Nephron (organoid): ENCODE results near the gene ERG.

Experiments used
- H3K27ac Mint-ChIP-seq, 3 experiments: 2 replicates each; pipeline ENCODE4 v1.8.0; 2020; ENCODE audit warnings: mixed read lengths in 3 of 3, mild to moderate bottlenecking in 2 of 3, moderate library complexity in 1 of 3
- H3K27me3 Mint-ChIP-seq: 2 replicates; pipeline ENCODE4 v1.8.0; 2021; ENCODE audit warnings: low read depth, mild to moderate bottlenecking, moderate library complexity, mixed read lengths
- H3K36me3 Mint-ChIP-seq: 2 replicates; pipeline ENCODE4 v1.8.0; 2020; ENCODE audit warnings: low read depth, mixed read lengths
- H3K4me1 Mint-ChIP-seq: 2 replicates; pipeline ENCODE4 v1.8.0; 2020; ENCODE audit warnings: mixed read lengths
- H3K4me3 Mint-ChIP-seq, 3 experiments: 2 replicates each; pipeline ENCODE4 v1.8.0; 2020; ENCODE audit warnings: mild to moderate bottlenecking in 3 of 3, mixed read lengths in 3 of 3, moderate library complexity in 2 of 3
- H3K9me3 Mint-ChIP-seq: 2 replicates; pipeline ENCODE4 v1.8.0; 2020; ENCODE audit warnings: mixed read lengths
- TF ChIP-seq, protein P1 (sequence below), 3 experiments: fragments of 200-600 bp; sonication (generic); IDR thresholded peaks; one replicate each; pipeline ENCODE4 v1.5.0; 2021; ENCODE audit warnings: antibody characterized with exemption in 3 of 3; ENCODE audit not compliant: unreplicated experiment in 3 of 3

Gene ERG

DNA sequence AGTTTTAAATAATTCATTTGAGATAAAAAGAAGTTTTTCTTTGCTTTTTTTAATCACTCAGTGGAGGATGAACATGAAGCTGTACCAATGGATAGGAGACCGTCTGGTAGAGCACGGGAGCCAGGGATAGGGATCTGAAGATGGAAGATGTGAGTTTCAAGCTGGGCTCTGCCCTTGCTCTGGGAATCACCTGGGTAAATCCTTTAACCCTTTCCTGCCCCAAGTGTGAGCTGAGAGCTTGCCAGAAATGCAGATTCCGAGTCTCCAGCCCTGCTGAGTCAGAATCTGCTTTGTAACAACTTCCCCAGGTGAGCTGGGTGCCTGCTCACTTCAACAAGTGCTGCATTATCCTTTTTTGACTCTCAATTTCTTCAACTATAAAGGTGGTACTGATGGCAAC is 44.1 kb downstream of the ERG start:
- Mint-ChIP-seq H3K9me3 (no peaks in the 10 kb centered on the region), H3K27ac (no peak overlapping the region)

DNA sequence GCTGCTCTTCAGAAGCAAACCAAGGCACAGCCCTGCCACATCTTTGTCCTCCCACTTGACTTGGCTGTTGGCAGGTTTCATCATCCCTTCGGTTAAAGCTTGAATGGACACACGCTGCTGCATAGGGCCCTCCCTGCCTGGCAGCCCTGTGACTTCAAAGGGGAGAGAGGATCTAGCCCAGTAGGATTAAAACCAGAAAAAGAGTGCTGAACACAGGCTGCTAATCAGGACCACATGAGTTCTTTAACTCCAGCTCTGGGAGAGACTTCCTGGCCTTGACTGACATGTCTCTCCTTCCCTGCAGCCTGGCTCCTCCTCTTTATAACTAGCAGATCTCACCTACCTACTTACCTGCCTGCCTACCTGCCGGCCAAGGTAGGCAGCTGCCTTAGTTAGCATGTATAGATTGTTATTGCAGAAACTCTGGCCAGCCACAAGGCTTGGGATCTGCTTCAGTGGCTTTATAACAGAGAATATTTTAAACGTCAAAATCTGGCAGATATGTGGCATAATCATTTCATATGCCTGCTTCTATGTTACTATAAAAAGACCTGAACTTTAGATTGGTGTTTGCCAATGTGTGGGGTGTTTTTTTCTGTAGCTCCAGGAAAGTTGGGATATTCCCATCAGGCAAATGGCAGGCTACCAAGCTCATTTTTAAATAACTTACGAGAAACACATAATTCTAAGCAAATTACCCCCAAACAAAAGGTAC is 49.4 kb downstream of the ERG start:
- Mint-ChIP-seq H3K4me3 (no peak overlapping the region), H3K27me3 (peaks cover 11% of the 10 kb centered on the region), H3K27ac (no peak overlapping the region), H3K36me3 (no peaks in the 10 kb centered on the region), H3K4me1 (peaks cover 15% of the 10 kb centered on the region), H3K9me3 (no peaks in the 10 kb centered on the region)
- TF ChIP-seq, protein P1, sequence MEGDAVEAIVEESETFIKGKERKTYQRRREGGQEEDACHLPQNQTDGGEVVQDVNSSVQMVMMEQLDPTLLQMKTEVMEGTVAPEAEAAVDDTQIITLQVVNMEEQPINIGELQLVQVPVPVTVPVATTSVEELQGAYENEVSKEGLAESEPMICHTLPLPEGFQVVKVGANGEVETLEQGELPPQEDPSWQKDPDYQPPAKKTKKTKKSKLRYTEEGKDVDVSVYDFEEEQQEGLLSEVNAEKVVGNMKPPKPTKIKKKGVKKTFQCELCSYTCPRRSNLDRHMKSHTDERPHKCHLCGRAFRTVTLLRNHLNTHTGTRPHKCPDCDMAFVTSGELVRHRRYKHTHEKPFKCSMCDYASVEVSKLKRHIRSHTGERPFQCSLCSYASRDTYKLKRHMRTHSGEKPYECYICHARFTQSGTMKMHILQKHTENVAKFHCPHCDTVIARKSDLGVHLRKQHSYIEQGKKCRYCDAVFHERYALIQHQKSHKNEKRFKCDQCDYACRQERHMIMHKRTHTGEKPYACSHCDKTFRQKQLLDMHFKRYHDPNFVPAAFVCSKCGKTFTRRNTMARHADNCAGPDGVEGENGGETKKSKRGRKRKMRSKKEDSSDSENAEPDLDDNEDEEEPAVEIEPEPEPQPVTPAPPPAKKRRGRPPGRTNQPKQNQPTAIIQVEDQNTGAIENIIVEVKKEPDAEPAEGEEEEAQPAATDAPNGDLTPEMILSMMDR (IDR thresholded peaks at IDR 0.05; ENCODE audit: unreplicated experiment in 3 of 3), result no peak

More for the DNA sequence above, 44.1 kb downstream of the ERG start:
- Mint-ChIP-seq H3K4me1 (no peaks in the 10 kb centered on the region), H3K27me3 (no peaks in the 10 kb centered on the region), H3K4me3 (no peak overlapping the region), H3K36me3 (no peaks in the 10 kb centered on the region)
- TF ChIP-seq, protein P1 (IDR thresholded peaks at IDR 0.05; ENCODE audit: unreplicated experiment in 3 of 3), result no peak

DNA sequence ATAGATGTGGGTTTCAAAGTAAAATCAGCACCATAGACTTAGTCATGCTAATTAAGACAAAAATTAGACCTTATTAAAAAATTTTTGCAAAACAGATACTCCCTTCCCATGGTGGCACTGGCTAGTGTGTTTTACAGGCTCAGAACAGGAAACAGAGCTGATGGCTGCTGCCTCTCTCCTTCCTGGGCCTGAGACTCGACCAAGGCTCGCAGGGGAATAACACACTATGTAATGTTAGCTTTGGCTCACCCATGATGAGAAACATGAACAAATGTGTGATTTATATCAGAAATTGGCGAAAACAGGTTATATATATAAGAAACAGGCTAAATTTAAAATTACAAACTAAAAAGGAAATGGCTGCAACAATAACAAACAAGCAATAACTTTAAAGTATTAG is 50.7 kb downstream of the ERG start:
- Mint-ChIP-seq H3K27me3 (peaks cover 11% of the 10 kb centered on the region), H3K4me3 (no peak overlapping the region), H3K4me1 (peaks cover 19% of the 10 kb centered on the region), H3K27ac (no peak overlapping the region), H3K36me3 (no peaks in the 10 kb centered on the region), H3K9me3 (no peaks in the 10 kb centered on the region)
- TF ChIP-seq, protein P1 (IDR thresholded peaks at IDR 0.05; ENCODE audit: unreplicated experiment in 3 of 3), result no peak

DNA sequence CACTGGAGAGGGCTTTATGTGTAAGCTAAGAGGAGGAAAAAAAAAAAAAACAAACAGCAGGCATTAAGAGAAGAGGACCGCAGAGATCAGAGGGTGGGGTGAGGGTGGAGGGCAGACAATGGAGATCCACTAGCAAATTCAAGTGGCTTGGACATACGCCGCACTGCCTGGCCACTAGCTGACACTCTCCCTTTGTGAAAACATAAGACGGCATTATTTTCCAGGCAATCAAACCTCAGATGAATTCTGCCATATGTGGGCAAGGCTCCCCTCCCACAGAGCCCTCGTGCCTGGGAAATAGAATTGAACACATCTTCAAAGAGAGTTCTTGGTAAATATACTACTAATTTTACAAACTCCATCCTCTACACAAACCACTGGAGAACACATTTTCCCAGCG is 53.6 kb downstream of the ERG start:
- H3K27me3 Mint-ChIP-seq, result peaks cover 11% of the 10 kb centered on the region
- TF ChIP-seq, protein P1 (IDR thresholded peaks at IDR 0.05; ENCODE audit: unreplicated experiment in 3 of 3), result no peak
- H3K36me3 Mint-ChIP-seq, result no peaks in the 10 kb centered on the region
- H3K4me1 Mint-ChIP-seq, result peaks cover 22% of the 10 kb centered on the region
- no peak overlapping the region for H3K27ac Mint-ChIP-seq
- H3K4me3 Mint-ChIP-seq, result no peak overlapping the region
- H3K9me3 Mint-ChIP-seq, result no peaks in the 10 kb centered on the region

DNA sequence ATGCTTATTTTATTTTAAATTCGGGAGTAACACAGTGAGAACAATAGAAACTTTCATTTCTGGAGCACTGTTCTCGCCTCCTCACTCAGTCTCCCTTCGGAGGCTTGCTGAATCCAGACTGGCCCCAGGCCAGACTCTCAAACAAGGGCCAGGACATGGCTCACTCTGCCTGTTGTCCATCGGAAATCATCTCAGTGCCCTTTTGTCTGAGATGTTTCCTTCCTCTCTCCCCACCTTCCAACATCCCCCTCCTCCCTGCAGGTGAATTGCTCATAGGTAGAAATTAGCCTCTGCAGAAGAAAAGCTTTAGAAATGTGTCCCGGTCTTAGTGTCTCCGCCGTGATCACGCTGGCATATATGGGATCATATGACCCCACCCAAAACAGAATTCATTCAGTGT is 55.2 kb downstream of the ERG start:
- Mint-ChIP-seq H3K27ac (no peak overlapping the region), H3K9me3 (no peaks in the 10 kb centered on the region), H3K36me3 (no peaks in the 10 kb centered on the region), H3K4me3 (no peak overlapping the region), H3K27me3 (peaks cover 11% of the 10 kb centered on the region), H3K4me1 (peaks cover 29% of the 10 kb centered on the region)
- TF ChIP-seq, protein P1 (IDR thresholded peaks at IDR 0.05; ENCODE audit: unreplicated experiment in 3 of 3), result no peak

DNA sequence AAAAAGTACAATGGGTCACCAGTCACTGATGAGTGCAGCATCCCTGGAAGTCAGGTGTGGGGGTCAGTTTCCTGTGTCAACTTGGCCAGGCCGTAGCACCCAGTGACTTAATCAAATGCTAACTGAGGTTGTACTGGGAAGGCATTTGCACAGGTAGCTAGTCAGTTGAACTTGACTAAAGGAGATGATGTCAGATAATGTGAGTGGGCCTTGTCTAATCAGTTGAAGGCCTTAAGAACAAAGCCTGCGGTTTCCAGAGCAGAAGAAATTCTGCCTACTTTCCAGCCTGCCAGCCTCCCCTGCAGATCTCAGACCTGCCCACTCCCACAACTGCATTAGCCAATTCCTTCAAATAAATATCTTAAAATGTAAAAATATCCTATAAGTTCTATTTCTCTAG is 57.1 kb downstream of the ERG start:
- TF ChIP-seq, protein P1 (IDR thresholded peaks at IDR 0.05; ENCODE audit: unreplicated experiment in 3 of 3), result no peak
- H3K27ac Mint-ChIP-seq, result no peak overlapping the region
- H3K36me3 Mint-ChIP-seq, result no peaks in the 10 kb centered on the region
- peaks cover 8% of the 10 kb centered on the region for H3K27me3 Mint-ChIP-seq
- H3K9me3 Mint-ChIP-seq, result no peaks in the 10 kb centered on the region
- peaks cover 39% of the 10 kb centered on the region for H3K4me1 Mint-ChIP-seq
- H3K4me3 Mint-ChIP-seq, result no peak overlapping the region
